ENCODE data around the gene GPR75. TPM values are rescaled to one million over a fixed set of nuclear protein-coding genes. Genes with fewer than 3 reads are reported as not detected.

Gene GPR75
- total RNA-seq, 1 experiment from 2014 or later = 5.3 TPM

DNA sequence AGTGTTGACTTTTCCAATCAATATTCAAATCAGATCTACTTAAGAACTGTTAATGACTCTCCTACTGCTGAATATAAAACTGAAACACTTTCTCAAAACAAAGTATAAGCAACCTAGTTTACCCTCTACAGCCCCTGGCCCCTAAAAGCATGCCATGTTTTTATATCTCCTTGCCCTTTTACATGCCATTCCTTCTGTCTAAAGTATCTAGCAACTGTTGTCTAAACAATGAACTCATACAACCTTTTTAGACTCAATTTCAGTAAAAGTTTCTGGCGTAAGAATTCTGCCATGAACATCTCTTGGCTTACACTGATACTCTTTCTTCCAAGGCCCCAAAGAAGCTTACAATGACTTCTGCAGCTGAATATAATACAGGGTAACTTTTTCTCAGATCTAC, 47.8 kb upstream of the GPR75 start:
- Histone ChIP-seq H3K27ac (ENCODE audit: insufficient read length, low read depth, low read length) (no peak overlapping the region), H3K9me3 (ENCODE audit: control insufficient read depth, low read depth, low read length) (no peaks in the 10 kb centered on the region), H3K79me1 (ENCODE audit: insufficient read depth, low read depth, low read length, poor library complexity, severe bottlenecking) (peaks cover 2% of the 10 kb centered on the region), H3K4ac (ENCODE audit: low read depth, low read length) (no peak overlapping the region), H2BK15ac (ENCODE audit: low read depth, low read length) (no peak overlapping the region), H3K23ac (ENCODE audit: insufficient read length, low read depth, low read length) (no peak overlapping the region), H2AFZ (ENCODE audit: low read length) (no peak overlapping the region), H2BK120ac (ENCODE audit: low read depth, low read length, poor library complexity, severe bottlenecking) (no peak overlapping the region), H4K91ac (ENCODE audit: insufficient read length, low read depth, low read length) (no peak overlapping the region), H3K56ac (ENCODE audit: insufficient read length, low read depth, low read length) (no peak overlapping the region), H3K79me2 (ENCODE audit: insufficient read depth, low read length) (no peaks in the 10 kb centered on the region), H4K5ac (ENCODE audit: insufficient read length, low read depth, low read length) (no peak overlapping the region), H4K20me1 (ENCODE audit: control insufficient read depth, insufficient read depth, insufficient read length) (no peaks in the 10 kb centered on the region), H2BK5ac (ENCODE audit: insufficient read length, low read length) (no peak overlapping the region), H3K23me2 (ENCODE audit: insufficient read length, low read depth, low read length, poor library complexity, severe bottlenecking) (no peaks in the 10 kb centered on the region), H3T11ph (ENCODE audit: low read length) (no peak overlapping the region), H2BK12ac (ENCODE audit: insufficient read length, low read depth, low read length) (no peak overlapping the region), H3K18ac (ENCODE audit: insufficient read length, low read depth, low read length) (no peak overlapping the region), H2AK5ac (ENCODE audit: insufficient read length, low read length) (no peak overlapping the region), H3K9ac (ENCODE audit: extremely low read depth, insufficient read length, low read length) (no peak overlapping the region), H3K4me1 (ENCODE audit: insufficient read depth, low read length) (no peaks in the 10 kb centered on the region), H2BK20ac (ENCODE audit: low read depth, low read length, poor library complexity, severe bottlenecking) (no peak overlapping the region), H3K27me3 (ENCODE audit: insufficient read depth, low read length) (no peaks in the 10 kb centered on the region), H4K8ac (replicated peaks; ENCODE audit: insufficient read length, low read depth, low read length) (no peak overlapping the region), H3K4me2 (ENCODE audit: insufficient read depth, insufficient read length, low read length) (no peak overlapping the region), H3K14ac (ENCODE audit: insufficient read depth, low read length) (no peak overlapping the region)
- Mint-ChIP-seq H3K27ac (peak overlapping the region in 1 of 3 experiments; percentile 86; a peak in 3 of 7 replicates), H3K4me3 (no peak overlapping the region), H3K4me1 (peaks cover 5 to 8% of the 10 kb centered on the region in 2 experiments), H3K36me3 (ENCODE audit: insufficient read depth in 1 of 3, low read depth in 3 of 3) (peaks cover 20 to 64% (median 48%) of the 10 kb centered on the region in 3 experiments; a peak in 5 of 7 replicates), H3K9me3 (no peaks in the 10 kb centered on the region), H3K27me3 (ENCODE audit: low read depth) (no peaks in the 10 kb centered on the region)
- no peak for TF ChIP-seq CTCF (conservative IDR thresholded peaks at IDR 0.05)
- no CpG with 5 or more reads among the region's 1 CpG for WGBS (ENCODE audit: extremely low coverage, insufficient read length, low lambda C conversion rate)
- no peak for DNase-seq
